ENCODE results near the gene CACTIN. TPM values are rescaled to one million over a fixed set of nuclear protein-coding genes. Genes with fewer than 3 reads are reported as not detected.
A peak's percentile ranks its signal among the peaks of the same experiment; 100 is the strongest.
"Not testable (repeated sequence)": the region's sequence is repeated elsewhere in the genome, so short reads cannot be mapped to it uniquely, and the experiment has no call there.

CACTIN gene
- total RNA-seq, 1 donor, result 12.2 TPM

DNA sequence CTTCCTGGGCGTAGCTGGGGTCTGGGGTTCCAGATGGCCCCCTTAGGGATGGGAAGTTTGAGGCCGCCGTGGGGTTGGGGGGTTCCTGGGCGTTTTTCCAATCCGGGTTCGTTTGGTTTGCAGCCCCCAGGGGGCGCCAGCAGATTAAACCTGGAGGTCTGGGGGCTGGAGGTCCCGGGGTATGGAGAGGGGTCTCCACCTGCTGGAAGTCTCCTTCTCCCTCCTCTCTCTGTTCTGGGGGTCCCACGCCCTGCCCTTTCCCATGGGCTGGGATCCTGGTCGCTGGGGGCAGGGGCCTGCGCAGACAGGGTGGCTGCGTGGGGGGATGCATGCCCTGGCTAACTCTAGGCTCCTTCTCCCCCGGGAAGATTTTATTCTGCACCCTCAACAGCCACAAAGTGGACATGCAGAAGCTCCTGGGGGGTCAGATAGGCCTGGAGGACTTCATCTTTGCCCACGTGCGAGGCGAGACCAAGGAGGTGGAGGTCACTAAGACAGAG is 40.4 kb downstream of the CACTIN start:
- H3K4me1 ChIP-seq (ENCODE audit: insufficient read depth, low read length), result peaks cover 6% of the 10 kb centered on the region
- peaks cover 3% of the 10 kb centered on the region for H3K27me3 ChIP-seq (ENCODE audit: insufficient read depth, low read length)
- peak overlapping the region; percentile 24 for H3K4me3 ChIP-seq (ENCODE audit: low read length)
- H3K9me3 ChIP-seq (ENCODE audit: low read depth, low read length), result no peaks in the 10 kb centered on the region

DNA sequence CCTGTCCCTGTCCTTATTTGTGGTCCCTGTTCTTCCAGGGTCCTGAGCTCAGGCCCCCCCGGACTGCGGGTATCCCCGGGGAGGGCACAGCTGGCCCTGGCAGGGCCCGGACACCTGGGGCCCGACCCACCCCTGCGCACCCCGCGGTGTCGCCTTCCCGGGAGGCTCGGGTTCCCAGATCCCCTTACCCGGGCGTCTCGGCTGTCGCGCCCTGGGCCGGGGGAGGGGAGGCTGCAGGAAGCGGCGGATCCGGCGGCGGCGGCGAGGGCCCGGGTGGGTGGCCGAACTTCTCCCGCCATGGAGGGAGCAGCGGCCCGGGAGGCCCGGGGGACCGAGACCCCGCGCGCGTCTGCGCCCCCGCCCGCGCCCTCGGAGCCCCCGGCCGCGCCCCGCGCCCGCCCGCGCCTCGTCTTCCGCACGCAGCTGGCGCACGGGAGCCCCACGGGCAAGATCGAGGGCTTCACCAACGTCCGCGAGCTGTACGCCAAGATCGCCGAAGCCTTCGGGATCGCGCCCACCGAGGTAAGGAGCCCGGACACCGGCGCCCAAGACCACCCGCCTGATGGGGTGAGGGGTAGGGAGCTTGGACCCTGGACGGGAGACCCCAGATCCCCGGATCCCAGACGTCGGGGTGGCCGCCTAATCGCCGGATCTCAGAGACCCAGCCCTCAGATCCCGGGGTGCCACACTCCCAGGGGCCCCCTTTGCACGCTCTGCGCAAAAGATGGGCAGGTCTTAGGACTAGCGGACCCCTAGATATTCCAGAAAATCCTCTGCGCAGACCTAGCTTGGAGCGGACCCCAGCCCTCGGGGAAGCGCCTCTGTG is 41.1 kb downstream of the CACTIN start, which contains the start of gene GIPC3:
GIPC3 (plus strand) TSS at position 178 of the 826 bp plus-strand sequence; CDS start at position 298, 120 bp downstream.
- peak within 1 kb of the TSS; percentile 24 for H3K4me3 ChIP-seq (ENCODE audit: low read length)

DNA sequence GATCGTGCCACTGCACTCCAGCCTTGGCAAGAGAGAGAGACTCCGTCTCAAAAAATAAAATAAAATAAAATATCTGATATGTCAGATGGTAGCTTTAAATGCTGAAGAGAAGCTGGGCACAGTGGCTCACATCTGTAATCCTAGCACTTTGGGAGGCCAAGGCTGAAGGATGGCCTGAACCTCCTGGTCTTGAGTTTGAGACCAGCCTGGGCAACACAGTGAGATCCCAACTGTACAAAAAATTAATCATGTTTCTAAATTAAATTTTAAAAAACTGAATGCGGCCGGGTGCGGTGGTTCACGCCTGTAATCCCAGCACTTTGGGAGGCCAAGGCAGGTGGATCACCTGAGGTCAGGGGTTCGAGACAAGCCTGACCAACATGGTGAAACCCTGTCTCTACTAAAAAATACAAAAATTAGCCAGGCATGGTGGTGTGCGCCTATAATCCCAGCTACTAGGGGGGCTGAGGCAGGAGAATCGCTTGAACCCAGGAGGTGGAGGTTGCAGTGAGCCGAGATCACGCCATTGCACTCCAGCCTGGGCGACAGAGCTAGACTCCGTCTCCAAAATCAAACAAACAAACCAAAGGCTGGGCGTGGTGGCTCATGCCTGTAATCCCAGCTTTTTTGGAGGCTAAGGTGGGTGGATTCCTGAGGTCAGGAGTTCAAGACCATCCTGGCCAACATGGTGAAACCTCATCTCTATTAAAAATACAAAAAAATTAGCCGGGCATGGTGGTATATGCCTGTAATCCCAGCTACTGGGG is 42.4 kb downstream of the CACTIN start:
- not testable (repeated sequence) for H3K4me1 ChIP-seq (ENCODE audit: insufficient read depth, low read length); H3K4me3 ChIP-seq (ENCODE audit: low read length); H3K27me3 ChIP-seq (ENCODE audit: insufficient read depth, low read length)

More for the DNA sequence above, 41.1 kb downstream of the CACTIN start, which contains the start of gene GIPC3:
- Histone ChIP-seq H3K4me1 (ENCODE audit: insufficient read depth, low read length) (peaks cover 6% of the 10 kb centered on the region), H3K27me3 (ENCODE audit: insufficient read depth, low read length) (peaks cover 3% of the 10 kb centered on the region), H3K9me3 (ENCODE audit: low read depth, low read length) (no peaks in the 10 kb centered on the region)

DNA sequence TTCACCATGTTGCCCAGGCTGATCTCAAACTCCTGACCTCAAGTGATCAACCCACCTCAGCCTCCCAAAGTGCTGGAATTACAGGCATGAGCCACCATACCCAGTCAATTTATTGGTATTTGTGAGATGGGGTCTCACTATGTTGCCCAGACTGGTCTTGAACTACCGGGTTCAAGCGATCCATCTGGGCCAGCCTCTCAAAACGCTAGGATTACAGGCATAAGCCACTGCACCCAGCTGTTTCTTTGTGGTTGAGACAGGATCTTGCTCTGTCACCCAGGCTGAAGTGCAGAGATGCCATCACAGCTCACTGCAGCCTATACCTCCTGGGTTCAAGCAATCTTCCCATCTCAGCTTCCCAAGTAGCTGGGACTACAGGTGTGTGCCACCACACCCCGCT is 44.8 kb downstream of the CACTIN start:
- not testable (repeated sequence) for H3K9me3 ChIP-seq (ENCODE audit: low read depth, low read length); H3K27me3 ChIP-seq (ENCODE audit: insufficient read depth, low read length); H3K4me3 ChIP-seq (ENCODE audit: low read length); H3K4me1 ChIP-seq (ENCODE audit: insufficient read depth, low read length)

More for the DNA sequence above, 42.4 kb downstream of the CACTIN start:
- not testable (repeated sequence) for H3K9me3 ChIP-seq (ENCODE audit: low read depth, low read length)

DNA sequence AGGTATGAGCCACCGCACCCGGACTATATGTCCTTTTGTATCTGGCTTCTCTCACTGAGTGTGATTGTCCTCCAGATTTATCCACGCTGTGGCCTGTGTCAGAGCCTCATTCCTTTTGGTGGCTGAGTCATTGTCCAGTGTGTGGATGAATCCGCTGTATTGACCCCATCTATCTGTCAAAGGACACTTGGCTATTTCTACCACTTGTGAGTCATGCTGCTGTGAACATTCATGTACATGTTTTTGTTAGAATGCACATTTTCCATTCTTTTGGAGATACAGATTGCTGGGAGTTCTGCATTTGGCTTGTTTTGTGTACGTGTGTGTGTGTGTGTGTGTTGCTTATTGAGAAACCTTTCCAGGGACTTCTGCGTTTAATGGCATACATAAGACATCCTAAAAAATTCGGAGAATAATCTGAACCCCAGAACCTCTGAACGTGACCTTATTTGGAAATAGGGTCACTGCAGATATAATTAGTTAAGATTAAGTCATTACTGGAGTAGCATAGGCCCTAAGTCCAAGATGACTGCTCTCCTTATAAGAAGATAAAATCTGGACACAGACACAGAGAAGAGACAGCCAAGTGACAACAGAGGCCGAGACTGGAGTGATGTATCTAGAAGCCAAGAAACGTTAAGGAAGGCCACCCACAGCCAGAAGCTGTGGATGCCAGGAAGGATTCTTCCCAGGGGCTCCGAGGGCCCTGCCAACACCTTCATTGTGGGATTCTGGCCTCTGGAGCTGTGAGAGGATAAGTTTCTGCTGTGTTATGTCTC is 46.2 kb downstream of the CACTIN start:
- no peaks in the 10 kb centered on the region for H3K27me3 ChIP-seq (ENCODE audit: insufficient read depth, low read length)

DNA sequence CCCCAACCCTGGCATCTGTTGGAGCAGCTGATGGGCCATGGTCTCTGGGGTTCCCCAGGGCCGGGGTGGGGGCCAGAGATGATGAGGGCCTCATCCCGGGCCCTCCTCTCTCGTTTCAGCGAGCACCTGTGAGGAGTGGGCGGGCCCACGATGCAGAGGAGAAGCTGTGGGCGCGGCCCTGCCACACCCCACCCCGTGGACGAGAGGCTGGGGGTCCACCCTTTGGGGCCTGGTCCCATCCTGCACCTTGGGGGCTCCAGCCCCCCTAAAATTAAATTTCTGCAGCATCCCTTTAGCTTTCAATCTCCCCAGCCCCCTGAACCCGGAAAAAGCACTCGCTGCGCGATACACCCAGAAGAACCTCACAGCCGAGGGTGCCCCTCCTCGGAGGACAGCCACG is 48.2 kb downstream of the CACTIN start:
- Histone ChIP-seq H3K27me3 (ENCODE audit: insufficient read depth, low read length) (no peaks in the 10 kb centered on the region), H3K4me3 (ENCODE audit: low read length) (no peak overlapping the region), H3K4me1 (ENCODE audit: insufficient read depth, low read length) (peaks cover 11% of the 10 kb centered on the region), H3K9me3 (ENCODE audit: low read depth, low read length) (no peaks in the 10 kb centered on the region)

More for the DNA sequence above, 46.2 kb downstream of the CACTIN start:
- peaks cover 6% of the 10 kb centered on the region for H3K4me1 ChIP-seq (ENCODE audit: insufficient read depth, low read length)
- no peaks in the 10 kb centered on the region for H3K9me3 ChIP-seq (ENCODE audit: low read depth, low read length)
- H3K4me3 ChIP-seq (ENCODE audit: low read length), result no peak overlapping the region

DNA sequence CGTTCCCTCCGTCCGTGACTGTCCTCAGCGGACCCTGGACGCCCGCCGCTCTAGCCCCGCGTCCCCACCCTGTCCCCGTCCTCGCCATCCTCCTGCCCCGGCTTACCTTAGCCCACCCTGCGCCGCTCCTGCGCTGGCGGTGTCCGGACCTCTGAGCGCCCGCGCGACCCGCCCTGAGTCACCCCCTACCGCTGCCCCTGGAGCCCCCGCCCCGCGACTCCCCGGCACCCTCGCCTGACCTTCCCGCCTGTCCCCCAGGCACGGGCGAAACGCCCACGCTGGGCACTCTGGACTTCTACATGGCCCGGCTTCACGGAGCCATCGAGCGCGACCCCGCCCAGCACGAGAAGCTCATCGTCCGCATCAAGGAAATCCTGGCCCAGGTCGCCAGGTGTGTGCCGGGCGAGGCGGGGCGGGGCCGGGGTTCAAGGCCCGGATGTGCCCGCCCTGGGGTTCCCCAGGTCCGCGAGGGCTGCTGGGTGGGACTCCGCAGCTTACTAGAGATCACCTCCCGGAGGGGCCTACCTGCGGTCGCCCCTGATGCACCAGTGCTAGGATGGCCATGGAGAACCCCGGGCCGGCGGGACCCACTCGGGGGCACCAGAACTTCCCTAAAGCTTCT is 48.8 kb downstream of the CACTIN start:
- no peaks in the 10 kb centered on the region for H3K9me3 ChIP-seq (ENCODE audit: low read depth, low read length)
- H3K4me1 ChIP-seq (ENCODE audit: insufficient read depth, low read length), result peaks cover 14% of the 10 kb centered on the region
- H3K27me3 ChIP-seq (ENCODE audit: insufficient read depth, low read length), result no peaks in the 10 kb centered on the region
- no peak overlapping the region for H3K4me3 ChIP-seq (ENCODE audit: low read length)

DNA sequence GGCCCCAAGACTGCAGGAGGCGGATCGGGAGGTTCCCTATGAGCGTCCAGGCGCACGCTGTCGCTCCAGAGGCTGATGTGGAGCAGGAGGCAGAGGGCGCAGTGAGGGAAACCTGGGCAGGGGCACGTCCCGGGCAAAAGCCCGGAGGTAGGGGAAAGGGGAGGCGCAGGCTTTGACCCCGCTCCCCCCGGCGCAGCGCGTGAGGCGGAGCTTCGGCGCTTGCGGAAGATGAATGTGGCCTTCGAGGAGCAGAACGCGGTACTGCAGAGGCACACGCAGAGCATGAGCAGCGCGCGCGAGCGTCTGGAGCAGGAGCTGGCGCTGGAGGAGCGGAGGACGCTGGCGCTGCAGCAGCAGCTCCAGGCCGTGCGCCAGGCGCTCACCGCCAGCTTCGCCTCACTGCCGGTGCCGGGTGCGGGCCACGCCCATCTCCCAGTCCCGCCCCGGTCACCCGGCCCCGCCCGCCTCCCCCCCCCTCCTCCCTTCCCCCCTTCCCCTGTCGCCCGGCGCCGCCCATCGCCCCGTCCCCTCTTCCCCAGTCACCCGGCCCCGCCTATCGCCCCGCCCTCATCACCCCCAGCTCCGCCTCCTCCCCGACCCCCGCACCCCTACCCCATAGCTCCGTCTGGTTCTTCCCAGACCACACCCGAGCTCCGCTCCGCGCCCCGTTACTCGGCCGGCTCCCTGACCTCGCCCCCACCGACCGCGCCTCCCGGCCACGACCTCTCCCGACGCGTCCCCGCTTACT is 49.7 kb downstream of the CACTIN start:
- Histone ChIP-seq H3K27me3 (ENCODE audit: insufficient read depth, low read length) (no peaks in the 10 kb centered on the region), H3K4me3 (ENCODE audit: low read length) (peak overlapping the region; percentile 10), H3K9me3 (ENCODE audit: low read depth, low read length) (no peaks in the 10 kb centered on the region), H3K4me1 (ENCODE audit: insufficient read depth, low read length) (peaks cover 19% of the 10 kb centered on the region)

DNA sequence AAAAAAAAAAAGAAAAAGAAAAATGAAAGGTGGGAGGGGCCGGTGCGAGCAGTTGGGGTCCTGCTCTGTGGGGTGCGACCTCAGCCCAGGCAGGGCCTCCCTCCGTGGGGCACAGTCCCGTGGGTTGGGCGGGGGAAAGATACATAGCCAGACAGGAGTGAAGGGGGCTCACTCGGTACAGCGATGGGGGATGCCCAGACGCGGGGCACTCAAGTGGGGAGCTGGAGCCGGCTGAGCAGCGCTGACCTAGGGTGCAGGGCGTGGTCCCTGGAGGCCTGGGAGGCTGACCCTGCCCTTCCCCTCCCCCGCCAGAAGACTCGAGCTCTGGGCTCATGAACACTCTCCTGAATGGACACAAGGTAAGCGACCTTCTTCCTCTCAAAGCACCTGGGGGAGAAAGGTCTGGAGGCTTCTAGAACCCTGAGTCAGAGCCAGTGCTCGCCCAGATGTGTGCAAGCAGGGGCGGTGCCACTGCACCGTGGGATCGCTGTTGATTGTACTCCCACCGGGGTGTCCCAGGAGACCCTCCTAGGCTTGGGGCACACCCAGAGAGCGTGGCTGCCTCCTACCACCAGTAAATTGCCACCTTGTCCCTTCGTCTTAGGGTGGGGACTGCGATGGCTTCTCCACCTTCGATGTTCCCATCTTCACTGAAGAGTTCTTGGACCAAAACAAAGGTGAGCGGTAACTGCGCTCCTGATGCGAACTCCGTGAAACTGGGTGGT is 50.5 kb downstream of the CACTIN start:
- Histone ChIP-seq H3K4me1 (ENCODE audit: insufficient read depth, low read length) (peaks cover 20% of the 10 kb centered on the region), H3K9me3 (ENCODE audit: low read depth, low read length) (no peaks in the 10 kb centered on the region), H3K27me3 (ENCODE audit: insufficient read depth, low read length) (no peaks in the 10 kb centered on the region), H3K4me3 (ENCODE audit: low read length) (no peak overlapping the region)

DNA sequence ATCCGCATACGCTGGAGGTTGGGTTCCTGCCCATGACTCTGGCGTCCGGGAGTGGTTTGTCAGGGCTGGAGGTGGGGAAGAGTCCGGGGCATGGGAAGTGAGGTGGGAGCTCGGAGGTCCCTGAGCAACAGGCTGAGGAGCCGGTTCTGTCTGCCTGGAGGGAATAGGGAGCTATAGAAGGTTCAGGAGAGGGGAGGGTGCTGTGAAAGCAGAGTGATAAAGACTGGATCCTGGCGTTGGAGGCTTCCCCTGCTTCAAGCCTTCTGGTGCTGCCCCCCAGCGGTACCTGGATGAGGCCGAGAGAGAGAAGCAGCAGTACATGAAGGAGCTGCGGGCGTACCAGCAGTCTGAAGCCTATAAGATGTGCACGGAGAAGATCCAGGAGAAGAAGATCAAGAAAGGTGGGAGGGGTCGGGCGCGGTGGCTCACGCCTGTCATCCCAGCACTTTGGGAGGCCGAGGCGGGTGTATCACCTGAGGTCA is 51.3 kb downstream of the CACTIN start:
- Histone ChIP-seq H3K9me3 (ENCODE audit: low read depth, low read length) (no peaks in the 10 kb centered on the region), H3K27me3 (ENCODE audit: insufficient read depth, low read length) (no peaks in the 10 kb centered on the region), H3K4me1 (ENCODE audit: insufficient read depth, low read length) (peaks cover 20% of the 10 kb centered on the region), H3K4me3 (ENCODE audit: low read length) (no peak overlapping the region)

DNA sequence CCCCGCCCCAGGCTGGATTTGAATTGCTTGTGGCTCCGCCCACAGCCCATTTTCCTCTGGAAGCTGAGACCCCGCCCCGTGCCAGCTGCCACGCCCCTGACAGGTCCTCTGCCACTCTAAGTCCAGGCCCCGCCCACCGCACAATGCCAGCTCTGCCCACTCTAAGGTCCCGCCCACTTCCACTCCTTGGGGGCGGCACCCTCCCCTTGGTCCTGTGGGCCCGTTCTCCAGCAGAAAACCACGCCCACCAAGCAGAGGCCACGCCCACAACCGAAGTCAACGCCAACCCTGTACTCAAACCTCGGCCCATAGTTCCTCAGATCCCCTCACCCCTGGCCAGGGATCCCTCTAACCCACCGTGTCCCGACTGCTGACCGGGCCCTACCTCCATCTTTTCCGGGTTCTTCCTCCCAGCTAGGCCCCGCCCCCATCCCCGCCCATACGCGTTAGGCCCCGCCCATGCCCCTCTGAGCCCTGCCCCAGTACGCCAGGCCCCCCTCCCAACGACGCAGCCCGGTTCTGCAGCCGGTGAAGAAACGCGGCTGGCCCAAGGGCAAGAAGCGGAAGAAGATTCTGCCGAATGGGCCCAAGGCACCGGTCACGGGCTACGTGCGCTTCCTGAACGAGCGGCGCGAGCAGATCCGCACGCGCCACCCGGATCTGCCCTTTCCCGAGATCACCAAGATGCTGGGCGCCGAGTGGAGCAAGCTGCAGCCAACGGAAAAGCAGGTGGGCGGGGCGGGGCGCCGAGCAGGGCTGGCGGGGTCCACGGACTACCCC is 52.5 kb downstream of the CACTIN start:
- H3K27me3 ChIP-seq (ENCODE audit: insufficient read depth, low read length), result no peaks in the 10 kb centered on the region
- H3K4me3 ChIP-seq (ENCODE audit: low read length), result peak overlapping the region; percentile 62
- peaks cover 20% of the 10 kb centered on the region for H3K4me1 ChIP-seq (ENCODE audit: insufficient read depth, low read length)
- H3K9me3 ChIP-seq (ENCODE audit: low read depth, low read length), result no peaks in the 10 kb centered on the region

DNA sequence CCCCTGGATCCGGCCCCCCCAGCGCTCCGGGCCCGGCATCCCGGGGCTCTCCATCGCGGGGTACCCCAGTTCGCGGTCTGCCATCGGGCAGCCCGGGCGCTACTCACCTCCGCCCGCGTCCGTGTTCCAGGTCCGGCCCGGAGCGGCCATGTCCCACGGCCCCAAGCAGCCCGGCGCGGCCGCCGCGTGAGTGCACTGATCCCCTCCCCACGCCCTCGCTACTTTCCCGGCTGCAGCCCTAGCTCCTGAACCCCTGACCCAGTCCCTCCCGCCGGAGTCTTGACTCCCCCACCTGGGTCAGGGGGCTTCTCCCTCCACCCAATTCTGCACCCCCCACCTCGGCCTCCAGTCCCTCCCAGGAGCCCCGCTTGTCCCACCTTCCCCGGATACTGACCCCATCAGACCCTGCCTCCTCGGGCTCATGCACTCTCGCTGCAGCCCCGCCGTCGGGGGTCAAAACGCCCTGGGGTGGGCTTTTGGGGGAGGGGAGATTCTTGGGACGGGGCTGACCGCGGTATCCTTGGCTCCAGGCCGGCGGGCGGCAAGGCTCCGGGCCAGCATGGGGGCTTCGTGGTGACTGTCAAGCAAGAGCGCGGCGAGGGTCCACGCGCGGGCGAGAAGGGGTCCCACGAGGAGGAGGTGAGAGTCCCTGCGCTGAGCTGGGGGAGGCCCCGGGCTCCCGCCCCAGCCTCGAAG is 53.3 kb downstream of the CACTIN start:
- Histone ChIP-seq H3K27me3 (ENCODE audit: insufficient read depth, low read length) (no peaks in the 10 kb centered on the region), H3K4me3 (ENCODE audit: low read length) (peak overlapping the region; percentile 62), H3K9me3 (ENCODE audit: low read depth, low read length) (no peaks in the 10 kb centered on the region)

More for the DNA sequence above, 53.3 kb downstream of the CACTIN start:
- peaks cover 20% of the 10 kb centered on the region for H3K4me1 ChIP-seq (ENCODE audit: insufficient read depth, low read length)
